Esophagus muscularis mucosa (tissue), 4 donors: ENCODE results near the gene IGF2BP1.

Source experiments
- EP300 ChIP-seq: sonication (generic); formaldehyde crosslinking; IDR thresholded peaks from one replicate; pipeline ENCODE4 v1.6.1; 2017; ENCODE audit warnings: antibody characterized with exemption
- POLR2A ChIP-seq: fragments of 450-650 bp; IDR thresholded peaks from one replicate; pipeline ENCODE4 v1.6.1; 2017; ENCODE audit warnings: antibody characterized with exemption, moderate library complexity, mild to moderate bottlenecking, low read depth
- POLR2AphosphoS5 ChIP-seq, 2 donors: sonication (generic); formaldehyde crosslinking; IDR thresholded peaks; one replicate each; pipeline ENCODE4 v1.6.1; 2017; ENCODE audit warnings: antibody characterized with exemption in 2 of 2
- TF ChIP-seq, protein P1 (sequence below), 3 experiments: fragments of 200-600 bp in 2 of 3; fragments of 450-650 bp in 1 of 3; sonication (generic) in 2 of 3; IDR thresholded peaks; one replicate each; pipeline ENCODE4 v1.5.1; 2017 to 2019; ENCODE audit warnings: antibody characterized with exemption in 3 of 3, mild to moderate bottlenecking in 2 of 3, moderate library complexity in 1 of 3

DNA sequence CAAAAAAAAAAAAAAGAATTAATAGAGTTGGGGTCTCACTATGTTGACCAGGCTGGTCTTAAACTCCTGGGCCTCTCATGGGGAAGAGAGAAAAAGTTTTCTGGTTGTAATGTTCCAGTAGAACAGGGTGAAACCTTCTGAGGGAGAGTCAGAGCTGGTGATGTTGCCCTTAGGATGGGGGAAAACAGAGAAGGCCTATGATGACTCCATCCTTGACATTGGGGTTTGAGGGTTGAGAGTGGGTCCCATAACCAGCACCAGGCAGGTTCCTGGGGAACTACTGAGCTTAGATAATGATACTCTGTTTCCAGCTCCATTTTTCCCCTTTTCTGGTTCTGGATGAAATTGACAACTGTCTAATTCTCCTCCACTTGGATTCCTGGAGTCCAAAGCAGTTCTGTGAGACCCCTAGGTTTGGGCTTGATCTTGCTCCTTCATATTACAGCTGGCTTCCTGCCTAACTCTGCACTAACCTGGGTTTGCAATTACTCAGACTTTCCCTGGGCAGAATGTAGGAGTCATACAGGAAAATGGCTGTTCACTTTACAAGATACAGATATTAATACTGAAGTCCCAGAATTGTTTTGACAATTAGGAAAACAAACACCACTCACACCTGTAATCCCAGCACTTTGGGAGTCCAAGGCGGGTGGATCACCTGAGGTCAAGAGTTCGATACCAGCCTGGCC, 72.5 kb downstream of the IGF2BP1 start:
- TF ChIP-seq POLR2A (no peak), POLR2AphosphoS5 (IDR thresholded peaks at IDR 0.05) (no peak), EP300 (no peak)
- TF ChIP-seq, protein P1, sequence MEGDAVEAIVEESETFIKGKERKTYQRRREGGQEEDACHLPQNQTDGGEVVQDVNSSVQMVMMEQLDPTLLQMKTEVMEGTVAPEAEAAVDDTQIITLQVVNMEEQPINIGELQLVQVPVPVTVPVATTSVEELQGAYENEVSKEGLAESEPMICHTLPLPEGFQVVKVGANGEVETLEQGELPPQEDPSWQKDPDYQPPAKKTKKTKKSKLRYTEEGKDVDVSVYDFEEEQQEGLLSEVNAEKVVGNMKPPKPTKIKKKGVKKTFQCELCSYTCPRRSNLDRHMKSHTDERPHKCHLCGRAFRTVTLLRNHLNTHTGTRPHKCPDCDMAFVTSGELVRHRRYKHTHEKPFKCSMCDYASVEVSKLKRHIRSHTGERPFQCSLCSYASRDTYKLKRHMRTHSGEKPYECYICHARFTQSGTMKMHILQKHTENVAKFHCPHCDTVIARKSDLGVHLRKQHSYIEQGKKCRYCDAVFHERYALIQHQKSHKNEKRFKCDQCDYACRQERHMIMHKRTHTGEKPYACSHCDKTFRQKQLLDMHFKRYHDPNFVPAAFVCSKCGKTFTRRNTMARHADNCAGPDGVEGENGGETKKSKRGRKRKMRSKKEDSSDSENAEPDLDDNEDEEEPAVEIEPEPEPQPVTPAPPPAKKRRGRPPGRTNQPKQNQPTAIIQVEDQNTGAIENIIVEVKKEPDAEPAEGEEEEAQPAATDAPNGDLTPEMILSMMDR (IDR thresholded peaks at IDR 0.05), result no peak
